ENCODE data around the gene IRF7. TPM values are rescaled to one million over a fixed set of nuclear protein-coding genes. Genes with fewer than 3 reads are reported as not detected.

Gene IRF7
- total and polyA plus RNA-seq, 9 of the 15 experiments (the other 6 are each of a cell fraction or from before 2014, with no cell fraction given), result 0.27 to 7.6 (median 1.8) TPM

- in situ Hi-C loops (cut with MboI), result no loop called here
- ChIA-PET CTCF (ENCODE audit: low intra/inter-chr PET ratio) (no interaction called here), POLR2A (no interaction called here)
- no peak for TF ChIP-seq TAF7 (tag; IDR thresholded peaks at IDR 0.05)
- no peak for TF ChIP-seq NR0B1 (IDR thresholded peaks at IDR 0.05; ENCODE audit: partially characterized antibody)
- no peak for TF ChIP-seq DPF2 (IDR thresholded peaks at IDR 0.05)
- no peak for TF ChIP-seq HNRNPUL1 (IDR thresholded peaks at IDR 0.05; ENCODE audit: low read length)
- TF ChIP-seq ZNF133 (CRISPR knock-in tag; IDR thresholded peaks at IDR 0.05), result no peak
- TF ChIP-seq ZNF589 (CRISPR knock-in tag; IDR thresholded peaks at IDR 0.05; ENCODE audit: low read depth), result no peak
- TF ChIP-seq NR4A1 (CRISPR knock-in tag; IDR thresholded peaks at IDR 0.05), result no peak
- TF ChIP-seq NR4A1 (tag; IDR thresholded peaks at IDR 0.05), result no peak
- TF ChIP-seq ESRRB (CRISPR knock-in tag; IDR thresholded peaks at IDR 0.05; ENCODE audit: borderline replicate concordance), result no peak
- TF ChIP-seq ATF3 (IDR thresholded peaks at IDR 0.05), result no peak
- no peak for TF ChIP-seq ATF3 (CRISPR knock-in tag; conservative IDR thresholded peaks at IDR 0.05)
- no peak for TF ChIP-seq TFAM (CRISPR knock-in tag; conservative IDR thresholded peaks at IDR 0.05)
- no peak for TF ChIP-seq RNF2 (IDR thresholded peaks at IDR 0.05)
- Histone ChIP-seq H3K36me3 (ENCODE audit: control insufficient read depth, insufficient read depth, low read length) (peaks cover 43% of the 10 kb centered on the region; the same call in 2 of the 3 replicates), H3K4me1 (replicated peaks in 1 of 2; ENCODE audit: control insufficient read depth in 2 of 2, insufficient read depth in 2 of 2, low read length in 2 of 2) (peaks cover 0 to 17% of the 10 kb centered on the region in 2 experiments; a peak in 2 of 5 replicates), H3K79me2 (ENCODE audit: control insufficient read depth, insufficient read depth, low read length) (peaks cover 2% of the 10 kb centered on the region; the same call in 1 of the 3 replicates), H3K9me3 (replicated peaks; ENCODE audit: control insufficient read depth, insufficient read depth, low read depth, low read length) (no peaks in the 10 kb centered on the region), H3K4me2 (ENCODE audit: insufficient read depth, low read length) (no peak overlapping the region), H3K27ac (ENCODE audit: extremely low read depth, low read depth, low read length) (no peak overlapping the region), H4K20me1 (replicated peaks; ENCODE audit: control insufficient read depth, insufficient read depth, low read length) (no peaks in the 10 kb centered on the region), H2AFZ (ENCODE audit: low read depth, low read length) (no peak overlapping the region), H3K4me3 (no peak overlapping the region), H3K27me3 (ENCODE audit: control insufficient read depth in 2 of 2, insufficient read depth in 2 of 2, low read length in 2 of 2) (no peaks in the 10 kb centered on the region), H3K9ac (ENCODE audit: insufficient read depth in 1 of 2, low read depth in 2 of 2, low read length in 2 of 2) (no peak overlapping the region), H3K9me1 (ENCODE audit: control insufficient read depth, insufficient read depth, low read length) (no peaks in the 10 kb centered on the region)
- ATAC-seq (no peak), FAIRE-seq (no peak), DNase-seq (ENCODE audit: extremely low read depth in 1 of 4, low spot score in 3 of 4) (no peak)
- BruUV-seq (replicated peaks), result no TSS peak
- intact Hi-C loops (cut with micrococcal nuclease), result no loop called here
- WGBS (ENCODE audit: insufficient coverage, low coverage, missing lambda C conversion rate), result 100% methylated on average over 4 of the region's 34 CpGs
These were observed 21.5 kb upstream of the IRF7 start for GRCh38 chr11:637333-637592.
